ENCODE results near the gene AEBP1. TPM values are rescaled to one million over a fixed set of nuclear protein-coding genes. Genes with fewer than 3 reads are reported as not detected.

AEBP1 gene
- total RNA-seq, 1 donor from 2014 or later = 94.3 TPM

DNA sequence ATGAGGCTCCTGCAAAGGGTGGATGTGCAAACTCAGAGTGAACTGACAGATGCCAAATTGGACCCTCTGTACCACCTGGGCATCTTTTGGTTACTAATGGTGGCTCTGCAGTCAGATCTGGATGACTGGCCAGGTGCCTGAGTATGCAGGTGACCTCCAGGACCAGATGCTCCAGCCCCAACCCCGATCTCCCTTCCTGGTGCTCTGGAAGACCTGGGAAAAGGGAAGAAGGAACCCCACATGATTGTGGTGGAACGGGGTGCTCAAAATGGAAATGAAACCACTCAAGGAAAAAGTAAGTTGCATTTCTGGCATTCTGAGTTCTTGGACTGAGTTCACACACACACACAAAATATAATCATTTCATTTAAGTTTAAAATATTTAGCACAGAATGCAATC is 9.8 kb upstream of the AEBP1 start:
- no peaks in the 10 kb centered on the region for H3K36me3 Mint-ChIP-seq
- no peak for TF ChIP-seq CTCF (IDR thresholded peaks at IDR 0.05; ENCODE audit: unreplicated experiment)
- H3K4me1 Mint-ChIP-seq = peaks cover 6% of the 10 kb centered on the region
- H3K4me3 Mint-ChIP-seq = no peak overlapping the region
- H3K27ac Mint-ChIP-seq = peak overlapping the region; percentile 73
- no peaks in the 10 kb centered on the region for H3K9me3 Mint-ChIP-seq
- H3K27me3 Mint-ChIP-seq (ENCODE audit: low read depth) = no peaks in the 10 kb centered on the region
- DNase-seq (ENCODE audit: low spot score in 2 of 2, unreplicated experiment in 2 of 2) = no peak

- peak overlapping the region; percentile 73 for H3K27ac Mint-ChIP-seq
- H3K9me3 Mint-ChIP-seq = no peaks in the 10 kb centered on the region
- H3K27me3 Mint-ChIP-seq (ENCODE audit: low read depth) = no peaks in the 10 kb centered on the region
- TF ChIP-seq CTCF (IDR thresholded peaks at IDR 0.05; ENCODE audit: unreplicated experiment) = no peak
- H3K36me3 Mint-ChIP-seq = no peaks in the 10 kb centered on the region
- peaks cover 6% of the 10 kb centered on the region for H3K4me1 Mint-ChIP-seq
- DNase-seq (ENCODE audit: low spot score in 2 of 2, unreplicated experiment in 2 of 2) = no peak
- no peak overlapping the region for H3K4me3 Mint-ChIP-seq
These were observed 9.1 kb upstream of the AEBP1 start for GRCh38 chr7:44094883-44095592.

- no peaks in the 10 kb centered on the region for H3K9me3 Mint-ChIP-seq
- H3K27me3 Mint-ChIP-seq (ENCODE audit: low read depth) = no peaks in the 10 kb centered on the region
- H3K4me3 Mint-ChIP-seq = no peak overlapping the region
- no peaks in the 10 kb centered on the region for H3K36me3 Mint-ChIP-seq
- DNase-seq (ENCODE audit: low spot score in 2 of 2, unreplicated experiment in 2 of 2) = no peak
- no peak for TF ChIP-seq CTCF (IDR thresholded peaks at IDR 0.05; ENCODE audit: unreplicated experiment)
- H3K27ac Mint-ChIP-seq = no peak overlapping the region
- peaks cover 9% of the 10 kb centered on the region for H3K4me1 Mint-ChIP-seq
These were observed 8.4 kb upstream of the AEBP1 start for GRCh38 chr7:44095781-44096180.

- no peaks in the 10 kb centered on the region for H3K9me3 Mint-ChIP-seq
- no peak overlapping the region for H3K27ac Mint-ChIP-seq
- no peaks in the 10 kb centered on the region for H3K27me3 Mint-ChIP-seq (ENCODE audit: low read depth)
- TF ChIP-seq CTCF (IDR thresholded peaks at IDR 0.05; ENCODE audit: unreplicated experiment) = no peak
- peaks cover 9% of the 10 kb centered on the region for H3K4me1 Mint-ChIP-seq
- no peak overlapping the region for H3K4me3 Mint-ChIP-seq
- H3K36me3 Mint-ChIP-seq = no peaks in the 10 kb centered on the region
- DNase-seq (ENCODE audit: low spot score in 2 of 2, unreplicated experiment in 2 of 2) = no peak
These were observed 7.7 kb upstream of the AEBP1 start for GRCh38 chr7:44096326-44096881.

DNA sequence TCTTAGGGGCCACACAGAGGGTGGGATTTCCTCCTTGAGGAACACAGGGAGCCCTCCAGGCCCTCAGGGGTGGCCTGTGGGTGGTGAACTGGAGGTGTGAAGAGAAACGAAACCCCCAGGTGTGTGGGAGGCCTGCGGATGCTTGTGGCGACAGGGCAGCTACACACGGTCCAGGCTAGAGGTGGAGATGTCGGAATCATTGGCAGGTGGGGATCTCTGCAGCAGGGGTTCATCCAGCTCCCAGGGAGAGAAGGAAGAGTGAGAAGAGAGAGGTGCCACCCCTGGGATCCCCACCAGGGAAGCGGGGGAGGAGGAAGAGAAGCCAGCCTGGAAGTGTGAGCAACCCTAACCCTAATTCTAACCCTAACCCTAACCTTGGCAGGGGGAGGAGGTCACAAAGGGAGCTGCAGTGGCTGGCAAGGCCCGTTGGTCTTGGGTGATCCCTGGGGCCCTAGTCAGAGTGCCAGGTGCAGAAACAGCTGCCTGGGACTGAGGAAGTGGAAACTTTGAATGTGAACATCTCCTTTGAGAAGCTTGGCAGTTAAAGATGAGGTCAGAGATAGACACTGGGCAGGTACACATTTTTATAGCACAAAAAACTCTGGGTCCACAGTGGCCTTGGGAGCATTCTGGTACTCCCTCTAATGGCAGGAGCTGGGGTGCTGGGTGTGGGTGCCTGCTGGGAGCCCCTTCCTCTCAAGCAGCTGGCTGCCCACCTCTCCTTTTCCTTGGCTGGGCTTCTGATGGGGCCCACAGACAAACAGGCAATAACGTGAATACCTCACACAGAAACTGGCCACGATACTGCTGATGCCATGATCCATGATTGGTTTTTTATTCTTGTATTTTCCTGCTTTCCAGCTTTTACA is 6.8 kb upstream of the AEBP1 start:
- H3K4me3 Mint-ChIP-seq = no peak overlapping the region
- H3K4me1 Mint-ChIP-seq = peaks cover 9% of the 10 kb centered on the region
- no peaks in the 10 kb centered on the region for H3K9me3 Mint-ChIP-seq
- no peak for DNase-seq (ENCODE audit: low spot score in 2 of 2, unreplicated experiment in 2 of 2)
- peaks cover 2% of the 10 kb centered on the region for H3K27me3 Mint-ChIP-seq (ENCODE audit: low read depth)
- no peak overlapping the region for H3K27ac Mint-ChIP-seq
- TF ChIP-seq CTCF (IDR thresholded peaks at IDR 0.05; ENCODE audit: unreplicated experiment) = no peak
- H3K36me3 Mint-ChIP-seq = no peaks in the 10 kb centered on the region

Measured in mesothelial cell of epicardium (in vitro differentiated cells).